Measurements from ENCODE around the gene MCRIP2.

DNA sequence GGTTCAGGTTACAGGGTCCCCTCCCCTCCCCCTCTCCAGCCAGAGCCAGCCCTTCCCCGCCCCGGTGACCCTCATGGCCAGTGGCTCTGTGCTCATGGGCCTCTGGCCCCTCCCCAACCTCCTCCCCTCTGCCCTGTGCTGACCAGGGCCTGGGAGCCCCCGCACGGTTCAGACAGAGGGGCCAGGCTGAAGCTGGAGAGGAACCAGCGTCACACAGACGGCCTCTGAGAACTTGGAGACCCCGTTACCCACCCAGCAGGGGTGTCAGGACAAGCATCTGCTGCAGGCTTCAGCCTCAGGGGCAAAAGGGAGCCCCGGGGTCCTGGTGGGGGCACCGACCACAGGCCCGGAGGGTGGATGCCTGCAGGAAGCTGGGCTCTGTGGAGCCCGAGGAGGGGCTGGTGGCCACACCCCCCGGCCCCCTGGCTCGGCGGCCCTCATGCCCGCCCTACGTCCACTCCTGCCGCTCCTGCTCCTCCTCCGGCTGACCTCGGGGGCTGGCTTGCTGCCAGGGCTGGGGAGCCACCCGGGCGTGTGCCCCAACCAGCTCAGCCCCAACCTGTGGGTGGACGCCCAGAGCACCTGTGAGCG is 10.7 kb upstream of the MCRIP2 start, which contains the start of gene WFIKKN1:
- TF ChIP-seq POLR2A (IDR thresholded peaks at IDR 0.05) (no peak), CTCF (IDR thresholded peaks at IDR 0.05) (no peak)

Measured in body of pancreas (tissue), 4 donors.